Nephron progenitor cell (in vitro differentiated cells): ENCODE data around the gene ERC2.

Experiments used
- DNase-seq: peaks from one replicate; pipeline ENCODE4 v3.0.0; 2021
- H3K27ac Mint-ChIP-seq: 2 replicates; pipeline ENCODE4 v1.8.0; 2021; ENCODE audit warnings: mild to moderate bottlenecking, moderate library complexity, mixed read lengths
- H3K27me3 Mint-ChIP-seq: 2 replicates; pipeline ENCODE4 v1.8.0; 2021; ENCODE audit warnings: mild to moderate bottlenecking, low read depth, mixed read lengths; ENCODE audit not compliant: poor library complexity
- H3K36me3 Mint-ChIP-seq: 2 replicates; pipeline ENCODE4 v1.8.0; 2021; ENCODE audit warnings: low read depth, mixed read lengths
- H3K4me1 Mint-ChIP-seq: 2 replicates; pipeline ENCODE4 v1.8.0; 2021; ENCODE audit warnings: mixed read lengths
- H3K4me3 Mint-ChIP-seq: 2 replicates; pipeline ENCODE4 v1.8.0; 2021; ENCODE audit warnings: mild to moderate bottlenecking, moderate library complexity, mixed read lengths
- H3K9me3 Mint-ChIP-seq: 2 replicates; pipeline ENCODE4 v1.8.0; 2021; ENCODE audit warnings: mild to moderate bottlenecking, moderate library complexity, mixed read lengths
- TF ChIP-seq, protein P1 (sequence below): fragments of 200-600 bp; sonication (generic); IDR thresholded peaks from 2 replicates; pipeline ENCODE4 v1.5.0; 2021; ENCODE audit warnings: antibody characterized with exemption

ERC2 gene

GRCh38 chr3:55801676-55802075 is 666.6 kb downstream of the ERC2 start:
- DNase-seq, result peak; percentile 16
- TF ChIP-seq, protein P1, sequence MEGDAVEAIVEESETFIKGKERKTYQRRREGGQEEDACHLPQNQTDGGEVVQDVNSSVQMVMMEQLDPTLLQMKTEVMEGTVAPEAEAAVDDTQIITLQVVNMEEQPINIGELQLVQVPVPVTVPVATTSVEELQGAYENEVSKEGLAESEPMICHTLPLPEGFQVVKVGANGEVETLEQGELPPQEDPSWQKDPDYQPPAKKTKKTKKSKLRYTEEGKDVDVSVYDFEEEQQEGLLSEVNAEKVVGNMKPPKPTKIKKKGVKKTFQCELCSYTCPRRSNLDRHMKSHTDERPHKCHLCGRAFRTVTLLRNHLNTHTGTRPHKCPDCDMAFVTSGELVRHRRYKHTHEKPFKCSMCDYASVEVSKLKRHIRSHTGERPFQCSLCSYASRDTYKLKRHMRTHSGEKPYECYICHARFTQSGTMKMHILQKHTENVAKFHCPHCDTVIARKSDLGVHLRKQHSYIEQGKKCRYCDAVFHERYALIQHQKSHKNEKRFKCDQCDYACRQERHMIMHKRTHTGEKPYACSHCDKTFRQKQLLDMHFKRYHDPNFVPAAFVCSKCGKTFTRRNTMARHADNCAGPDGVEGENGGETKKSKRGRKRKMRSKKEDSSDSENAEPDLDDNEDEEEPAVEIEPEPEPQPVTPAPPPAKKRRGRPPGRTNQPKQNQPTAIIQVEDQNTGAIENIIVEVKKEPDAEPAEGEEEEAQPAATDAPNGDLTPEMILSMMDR, result no peak
- Mint-ChIP-seq H3K36me3 (peaks cover 11% of the 10 kb centered on the region), H3K4me3 (no peak overlapping the region), H3K4me1 (peaks cover 34% of the 10 kb centered on the region), H3K27ac (no peak overlapping the region), H3K27me3 (peaks cover 5% of the 10 kb centered on the region), H3K9me3 (peaks cover 14% of the 10 kb centered on the region)

GRCh38 chr3:55801068-55801467 is 667.2 kb downstream of the ERC2 start:
- Mint-ChIP-seq H3K27me3 (peaks cover 5% of the 10 kb centered on the region), H3K9me3 (peaks cover 14% of the 10 kb centered on the region), H3K4me3 (no peak overlapping the region), H3K27ac (no peak overlapping the region), H3K36me3 (peaks cover 11% of the 10 kb centered on the region), H3K4me1 (peaks cover 34% of the 10 kb centered on the region)
- no peak for DNase-seq
- TF ChIP-seq, protein P1, result no peak

DNA sequence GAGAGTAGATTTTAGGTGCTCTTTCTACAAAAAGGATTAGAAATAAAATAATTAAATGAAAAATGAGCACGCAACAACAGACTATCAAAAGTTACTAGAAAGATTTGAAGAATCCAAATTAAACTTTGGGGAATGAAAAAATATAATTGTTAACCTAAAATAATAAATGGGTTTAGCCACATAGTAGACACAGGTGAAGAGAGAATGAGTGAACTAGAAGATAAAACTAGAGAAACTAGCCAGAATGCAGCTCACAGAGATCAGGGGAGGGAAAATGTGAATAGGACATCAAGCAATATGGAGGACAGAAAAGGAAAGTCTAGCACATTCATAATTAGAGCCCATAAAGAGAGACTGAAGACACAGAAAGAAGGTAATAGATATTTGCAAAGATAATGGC is 670.5 kb downstream of the ERC2 start:
- TF ChIP-seq, protein P1, result no peak
- H3K4me1 Mint-ChIP-seq, result peaks cover 17% of the 10 kb centered on the region
- no peak for DNase-seq
- H3K27me3 Mint-ChIP-seq, result peaks cover 5% of the 10 kb centered on the region
- peaks cover 14% of the 10 kb centered on the region for H3K9me3 Mint-ChIP-seq
- no peak overlapping the region for H3K27ac Mint-ChIP-seq
- H3K36me3 Mint-ChIP-seq, result peaks cover 11% of the 10 kb centered on the region
- no peak overlapping the region for H3K4me3 Mint-ChIP-seq

DNA sequence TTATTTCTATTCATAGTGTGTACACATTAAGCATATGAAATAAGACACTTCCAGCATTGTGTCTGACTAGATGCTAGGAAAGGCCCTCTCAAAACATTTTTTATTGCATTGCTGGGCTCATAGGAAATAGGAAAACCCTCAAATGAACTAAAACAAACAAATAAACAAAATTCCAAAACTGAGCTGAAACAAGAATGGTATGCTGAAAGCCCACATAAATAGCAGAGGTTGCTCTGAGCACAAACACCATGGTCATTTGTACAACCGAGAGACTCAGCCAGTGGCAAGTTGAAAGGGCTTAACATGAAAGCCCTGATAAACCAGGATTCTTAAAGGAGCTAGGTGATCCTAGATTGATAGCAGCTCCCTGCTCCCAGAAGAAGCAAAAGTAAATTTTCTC is 671.2 kb downstream of the ERC2 start:
- Mint-ChIP-seq H3K36me3 (peaks cover 11% of the 10 kb centered on the region), H3K27me3 (peaks cover 5% of the 10 kb centered on the region), H3K4me1 (peaks cover 14% of the 10 kb centered on the region), H3K4me3 (no peak overlapping the region), H3K27ac (no peak overlapping the region), H3K9me3 (peaks cover 14% of the 10 kb centered on the region)
- TF ChIP-seq, protein P1, result no peak
- DNase-seq, result no peak

DNA sequence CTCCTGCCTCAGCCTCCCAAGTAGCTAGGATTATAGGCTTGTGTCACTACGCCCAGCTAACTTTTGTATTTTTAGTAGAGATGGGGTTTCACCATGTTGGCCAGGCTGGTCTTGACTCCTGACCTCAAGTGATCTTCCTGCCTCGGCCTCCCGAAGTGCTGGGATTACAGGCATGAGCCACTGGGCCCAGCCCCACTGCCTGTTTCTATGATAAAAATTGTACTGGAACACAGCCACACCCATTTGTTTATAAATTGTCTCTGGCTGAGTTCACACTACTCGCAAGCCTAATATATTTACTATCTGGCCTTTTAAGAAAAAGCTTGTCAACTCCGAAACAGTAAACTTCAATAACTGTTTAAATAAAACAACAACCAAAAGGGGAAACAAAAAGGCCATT is 671.7 kb downstream of the ERC2 start:
- H3K9me3 Mint-ChIP-seq, result peaks cover 14% of the 10 kb centered on the region
- peaks cover 5% of the 10 kb centered on the region for H3K27me3 Mint-ChIP-seq
- no peak overlapping the region for H3K4me3 Mint-ChIP-seq
- H3K27ac Mint-ChIP-seq, result no peak overlapping the region
- no peak for DNase-seq
- peaks cover 11% of the 10 kb centered on the region for H3K36me3 Mint-ChIP-seq
- peaks cover 14% of the 10 kb centered on the region for H3K4me1 Mint-ChIP-seq
- TF ChIP-seq, protein P1, result no peak

DNA sequence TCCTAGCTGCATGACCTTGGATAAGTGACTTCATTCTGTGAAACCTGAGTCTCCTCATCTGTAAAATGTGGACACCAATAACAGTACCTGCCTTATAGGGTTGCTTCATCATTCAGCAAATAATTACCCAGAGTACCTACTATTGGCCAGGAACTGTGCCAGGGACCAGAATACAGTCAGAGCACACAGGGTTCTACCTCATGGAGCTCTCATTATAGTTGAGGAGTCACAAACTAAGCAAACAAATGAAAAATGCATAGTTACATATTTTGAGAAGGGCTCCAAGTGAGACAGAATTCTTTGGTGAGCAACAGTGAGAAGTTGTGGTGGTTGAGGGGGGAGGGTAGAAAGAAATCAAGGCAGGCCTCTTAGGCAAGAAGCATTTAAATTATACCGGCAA is 672.5 kb downstream of the ERC2 start:
- Mint-ChIP-seq H3K36me3 (peaks cover 11% of the 10 kb centered on the region), H3K4me3 (no peak overlapping the region), H3K27ac (no peak overlapping the region), H3K4me1 (peaks cover 14% of the 10 kb centered on the region), H3K9me3 (peaks cover 14% of the 10 kb centered on the region), H3K27me3 (peaks cover 5% of the 10 kb centered on the region)
- DNase-seq, result no peak
- TF ChIP-seq, protein P1, result no peak
